ENCODE results near the gene CRACDL.

DNA sequence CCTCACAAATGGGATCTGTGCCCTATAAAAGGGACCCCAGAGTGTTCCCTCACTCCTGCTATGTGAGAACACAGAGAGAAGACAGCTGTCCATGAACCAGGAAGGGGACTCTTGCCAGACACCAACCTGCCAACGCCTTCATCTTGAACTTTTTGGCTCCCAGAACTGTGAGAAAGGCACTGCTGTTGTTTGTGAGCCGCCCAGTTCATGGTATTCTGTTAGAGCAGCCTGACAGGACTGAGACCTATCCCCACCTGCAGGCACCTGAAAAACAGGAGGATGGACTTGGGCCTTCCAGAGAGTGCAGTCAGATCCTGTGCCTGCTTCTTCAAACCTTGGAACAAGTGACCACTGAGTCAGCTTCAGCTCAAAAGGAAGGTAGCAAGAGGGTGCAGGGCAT, 51.4 kb downstream of the CRACDL start:
- no peak for TF ChIP-seq CTCF (IDR thresholded peaks at IDR 0.05)
- no peak for TF ChIP-seq POLR2A (IDR thresholded peaks at IDR 0.05)
- TF ChIP-seq EP300 (IDR thresholded peaks at IDR 0.05): no peak
